Activated CD4-positive, CD25-positive, alpha-beta regulatory T cell treated with anti-CD3 and anti-CD28 coated beads, Interleukin-2, amount 50 U/mL, for 72 hours (primary cell): ENCODE measurements around the gene AMH.

Source experiments
- DNase-seq: peaks from one replicate; pipeline ENCODE4 v3.0.0; 2021

The AMH gene

GRCh38 chr19:2221918-2222317 lies 27.2 kb upstream of the AMH start:
- DNase-seq: no peak

- no peak for DNase-seq
Measured at GRCh38 chr19:2223391-2223790, 25.7 kb upstream of the AMH start.

GRCh38 chr19:2223959-2224358 lies 25.2 kb upstream of the AMH start:
- no peak for DNase-seq

- DNase-seq: no peak
Measured at GRCh38 chr19:2224754-2225349, 24.3 kb upstream of the AMH start.

GRCh38 chr19:2225415-2226050 lies 23.6 kb upstream of the AMH start:
- no peak for DNase-seq

- DNase-seq: no peak
Measured at GRCh38 chr19:2226051-2226839, 22.9 kb upstream of the AMH start.

- DNase-seq: no peak
Measured at GRCh38 chr19:2226840-2227360, 22.2 kb upstream of the AMH start.

GRCh38 chr19:2227415-2228156 lies 21.5 kb upstream of the AMH start:
- no peak for DNase-seq

GRCh38 chr19:2228157-2229030 lies 20.7 kb upstream of the AMH start:
- no peak for DNase-seq

- no peak for DNase-seq
Measured at GRCh38 chr19:2229103-2230032, 19.8 kb upstream of the AMH start.

GRCh38 chr19:2230033-2230531 lies 19.0 kb upstream of the AMH start:
- no peak for DNase-seq

GRCh38 chr19:2230807-2231533 lies 18.2 kb upstream of the AMH start:
- DNase-seq: no peak

- DNase-seq: no peak
Measured at GRCh38 chr19:2231621-2232221, 17.4 kb upstream of the AMH start.

GRCh38 chr19:2232286-2233151 lies 16.6 kb upstream of the AMH start:
- no peak for DNase-seq

- no peak for DNase-seq
Measured at GRCh38 chr19:2233601-2234280, 15.4 kb upstream of the AMH start.

- no peak for DNase-seq
Measured at GRCh38 chr19:2234996-2235380, 14.1 kb upstream of the AMH start.

GRCh38 chr19:2235381-2236063 lies 13.6 kb upstream of the AMH start:
- DNase-seq: peak; percentile 43

- DNase-seq: no peak
Measured at GRCh38 chr19:2236064-2236313, 13.1 kb upstream of the AMH start.
